Loucy (cell line): ENCODE data around the gene S1PR2.
A peak's percentile ranks its signal among the peaks of the same experiment; 100 is the strongest.

ENCODE experiments used
- H2AFZ ChIP-seq: fragments of 200-600 bp; sonication (generic); 2 replicates; pipeline ENCODE4 v1.6.0; 2016; ENCODE audit warnings: antibody characterized with exemption, mild to moderate bottlenecking, low read length, moderate library complexity
- H3F3A ChIP-seq: fragments of 200-600 bp; 2 replicates; pipeline ENCODE4 v1.6.0; 2016; ENCODE audit warnings: antibody characterized with exemption, low read depth, mild to moderate bottlenecking
- H3K27me3 ChIP-seq: fragments of 200-600 bp; sonication (generic); 2 replicates; pipeline ENCODE4 v1.6.1; 2014; ENCODE audit warnings: low read length, mild to moderate bottlenecking; ENCODE audit not compliant: insufficient read depth, poor library complexity, severe bottlenecking
- H3K36me3 ChIP-seq: fragments of 200-600 bp; sonication (generic); 2 replicates; pipeline ENCODE4 v1.6.1; 2016; ENCODE audit warnings: low read length; ENCODE audit not compliant: insufficient read depth
- H3K4me1 ChIP-seq: fragments of 200-600 bp; sonication (generic); 2 replicates; pipeline ENCODE4 v1.5.1; 2014; ENCODE audit warnings: low read length, mild to moderate bottlenecking; ENCODE audit not compliant: insufficient read depth, poor library complexity, severe bottlenecking
- H3K4me2 ChIP-seq: fragments of 200-600 bp; sonication (generic); 2 replicates; pipeline ENCODE4 v1.6.0; 2014; ENCODE audit warnings: antibody characterized with exemption, low read length, low read depth, mild to moderate bottlenecking; ENCODE audit not compliant: poor library complexity, severe bottlenecking
- H3K4me3 ChIP-seq: fragments of 200-600 bp; sonication (generic); 2 replicates; pipeline ENCODE4 v1.5.1; 2014; ENCODE audit warnings: low read length, mild to moderate bottlenecking, mixed read lengths; ENCODE audit not compliant: poor library complexity, severe bottlenecking
- H3K79me2 ChIP-seq: fragments of 200-600 bp; sonication (generic); 2 replicates; pipeline ENCODE4 v1.6.1; 2014; ENCODE audit warnings: low read length; ENCODE audit not compliant: insufficient read depth
- H3K9ac ChIP-seq: fragments of 200-600 bp; sonication (generic); 2 replicates; pipeline ENCODE4 v1.6.0; 2014; ENCODE audit warnings: mild to moderate bottlenecking, low read depth, low read length, moderate library complexity; ENCODE audit not compliant: poor library complexity, severe bottlenecking
- H3K9me2 ChIP-seq: fragments of 200-600 bp; sonication (generic); replicated peaks from 2 replicates; pipeline ENCODE4 v1.6.1; 2016; ENCODE audit warnings: low read depth, low read length, mixed read lengths
- H3K9me3 ChIP-seq: fragments of 200-600 bp; sonication (generic); 2 replicates; pipeline ENCODE4 v1.6.1; 2014; ENCODE audit warnings: mild to moderate bottlenecking, antibody characterized with exemption, low read length, low read depth; ENCODE audit not compliant: insufficient read depth
- H4K20me1 ChIP-seq: fragments of 200-600 bp; sonication (generic); 2 replicates; pipeline ENCODE4 v1.6.0; 2014; ENCODE audit warnings: antibody characterized with exemption, low read length, mild to moderate bottlenecking; ENCODE audit not compliant: insufficient read depth, poor library complexity, severe bottlenecking
- EZH2phosphoT487 ChIP-seq: fragments of 200-600 bp; IDR thresholded peaks from 2 replicates; pipeline ENCODE4 v1.6.1; 2018; ENCODE audit warnings: antibody characterized with exemption, mild to moderate bottlenecking, moderate library complexity, borderline replicate concordance
- TF ChIP-seq, protein P1 (sequence below): fragments of 200-600 bp; sonication (generic); conservative IDR thresholded peaks from 2 replicates; pipeline ENCODE4 v1.5.1; 2014; ENCODE audit warnings: mild to moderate bottlenecking, antibody characterized with exemption, low read length

The S1PR2 gene

GRCh38 chr19:10195199-10195519 is 36.0 kb downstream of the S1PR2 start:
- no peaks in the 10 kb centered on the region for H3K9me3 ChIP-seq
- H3K4me1 ChIP-seq, result peaks cover 26% of the 10 kb centered on the region
- H3K79me2 ChIP-seq, result peaks cover 43% of the 10 kb centered on the region
- H3K36me3 ChIP-seq, result no peaks in the 10 kb centered on the region; the same call in 1 of the 2 replicates
- peak overlapping the region; percentile 93 for H3K4me3 ChIP-seq
- H3K27me3 ChIP-seq, result no peaks in the 10 kb centered on the region
- H4K20me1 ChIP-seq, result peaks cover 36% of the 10 kb centered on the region
- peak overlapping the region; percentile 99 for H3K9ac ChIP-seq
- H3K9me2 ChIP-seq, result no peaks in the 10 kb centered on the region
- H3K4me2 ChIP-seq, result peak overlapping the region; percentile 89
- H3F3A ChIP-seq, result no peaks in the 10 kb centered on the region; the same call in 1 of the 2 replicates
- no peak for TF ChIP-seq EZH2phosphoT487
- TF ChIP-seq, protein P1, sequence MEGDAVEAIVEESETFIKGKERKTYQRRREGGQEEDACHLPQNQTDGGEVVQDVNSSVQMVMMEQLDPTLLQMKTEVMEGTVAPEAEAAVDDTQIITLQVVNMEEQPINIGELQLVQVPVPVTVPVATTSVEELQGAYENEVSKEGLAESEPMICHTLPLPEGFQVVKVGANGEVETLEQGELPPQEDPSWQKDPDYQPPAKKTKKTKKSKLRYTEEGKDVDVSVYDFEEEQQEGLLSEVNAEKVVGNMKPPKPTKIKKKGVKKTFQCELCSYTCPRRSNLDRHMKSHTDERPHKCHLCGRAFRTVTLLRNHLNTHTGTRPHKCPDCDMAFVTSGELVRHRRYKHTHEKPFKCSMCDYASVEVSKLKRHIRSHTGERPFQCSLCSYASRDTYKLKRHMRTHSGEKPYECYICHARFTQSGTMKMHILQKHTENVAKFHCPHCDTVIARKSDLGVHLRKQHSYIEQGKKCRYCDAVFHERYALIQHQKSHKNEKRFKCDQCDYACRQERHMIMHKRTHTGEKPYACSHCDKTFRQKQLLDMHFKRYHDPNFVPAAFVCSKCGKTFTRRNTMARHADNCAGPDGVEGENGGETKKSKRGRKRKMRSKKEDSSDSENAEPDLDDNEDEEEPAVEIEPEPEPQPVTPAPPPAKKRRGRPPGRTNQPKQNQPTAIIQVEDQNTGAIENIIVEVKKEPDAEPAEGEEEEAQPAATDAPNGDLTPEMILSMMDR, result no peak
- H2AFZ ChIP-seq, result peak overlapping the region; percentile 88

- peaks cover 31% of the 10 kb centered on the region for H3K4me1 ChIP-seq
- H3K79me2 ChIP-seq, result peaks cover 48% of the 10 kb centered on the region
Measured at GRCh38 chr19:10194500-10195198, 36.5 kb downstream of the S1PR2 start, which contains the start of gene DNMT1. TSS of gene DNMT1 (minus strand) at chr19:10194953. CDS start at chr19:10194899, 54 bp downstream.

GRCh38 chr19:10193790-10194499 is 37.2 kb downstream of the S1PR2 start:
- Histone ChIP-seq H3K36me3 (no peaks in the 10 kb centered on the region; the same call in 1 of the 2 replicates), H3K4me2 (peak overlapping the region; percentile 98), H3K79me2 (peaks cover 55% of the 10 kb centered on the region), H3K27me3 (no peaks in the 10 kb centered on the region), H3K9me2 (no peaks in the 10 kb centered on the region), H3K9me3 (no peaks in the 10 kb centered on the region), H3K9ac (peak overlapping the region; percentile 99), H2AFZ (peak overlapping the region; percentile 80), H3F3A (no peaks in the 10 kb centered on the region; the same call in 1 of the 2 replicates), H3K4me3 (peak overlapping the region; percentile 93), H3K4me1 (peaks cover 34% of the 10 kb centered on the region), H4K20me1 (peaks cover 46% of the 10 kb centered on the region)
- TF ChIP-seq, protein P1, result no peak
- no peak for TF ChIP-seq EZH2phosphoT487

More at GRCh38 chr19:10194500-10195198, 36.5 kb downstream of the S1PR2 start, which contains the start of gene DNMT1:
- Histone ChIP-seq H3K9me2 (no peaks in the 10 kb centered on the region), H3K9me3 (no peaks in the 10 kb centered on the region), H3F3A (no peaks in the 10 kb centered on the region; the same call in 1 of the 2 replicates), H3K4me3 (peak within 1 kb of the TSS; percentile 93), H3K4me2 (peak within 1 kb of the TSS; percentile 98), H2AFZ (peak within 1 kb of the TSS; percentile 88), H3K27me3 (no peaks in the 10 kb centered on the region), H3K9ac (peak within 1 kb of the TSS; percentile 99), H4K20me1 (peaks cover 41% of the 10 kb centered on the region), H3K36me3 (no peaks in the 10 kb centered on the region; the same call in 1 of the 2 replicates)
- TF ChIP-seq, protein P1, result no peak
- TF ChIP-seq EZH2phosphoT487, result no peak
